Fibroblast of pulmonary artery (primary cell): Measurements from ENCODE around the gene TBC1D25.

Experiments
- DNase-seq: peaks from one replicate; pipeline ENCODE4 v3.0.0-alpha.2; 2010; ENCODE audit warnings: low read depth
- H3K4me3 ChIP-seq: replicated peaks from 2 replicates; pipeline ENCODE4 v1.5.1; 2011; ENCODE audit warnings: low read depth, mild to moderate bottlenecking, control low read depth, low read length, moderate library complexity
- TF ChIP-seq, protein P1 (sequence below): IDR thresholded peaks from 2 replicates; pipeline ENCODE4 v1.5.1; 2011; ENCODE audit warnings: mild to moderate bottlenecking, control low read depth, low read length, inconsistent platforms; ENCODE audit errors: missing control alignments

Gene TBC1D25

DNA sequence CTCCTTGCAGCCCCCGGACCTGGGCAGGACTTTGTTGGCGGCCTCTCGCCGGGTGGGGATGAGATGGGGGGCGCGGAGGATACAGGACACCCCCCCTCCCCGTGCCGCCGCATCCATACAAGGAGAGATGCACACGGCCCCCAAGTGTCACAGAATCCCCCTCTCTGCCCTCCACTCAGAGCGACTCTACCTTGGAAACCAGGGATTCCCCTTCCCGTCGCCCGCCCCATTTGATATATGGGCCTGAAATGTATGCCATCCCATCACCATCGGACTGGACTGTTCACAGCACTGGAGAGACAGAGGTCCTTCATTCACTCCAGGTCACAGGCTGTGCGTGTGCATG is 30.3 kb upstream of the TBC1D25 start:
- DNase-seq: no peak
- TF ChIP-seq, protein P1, sequence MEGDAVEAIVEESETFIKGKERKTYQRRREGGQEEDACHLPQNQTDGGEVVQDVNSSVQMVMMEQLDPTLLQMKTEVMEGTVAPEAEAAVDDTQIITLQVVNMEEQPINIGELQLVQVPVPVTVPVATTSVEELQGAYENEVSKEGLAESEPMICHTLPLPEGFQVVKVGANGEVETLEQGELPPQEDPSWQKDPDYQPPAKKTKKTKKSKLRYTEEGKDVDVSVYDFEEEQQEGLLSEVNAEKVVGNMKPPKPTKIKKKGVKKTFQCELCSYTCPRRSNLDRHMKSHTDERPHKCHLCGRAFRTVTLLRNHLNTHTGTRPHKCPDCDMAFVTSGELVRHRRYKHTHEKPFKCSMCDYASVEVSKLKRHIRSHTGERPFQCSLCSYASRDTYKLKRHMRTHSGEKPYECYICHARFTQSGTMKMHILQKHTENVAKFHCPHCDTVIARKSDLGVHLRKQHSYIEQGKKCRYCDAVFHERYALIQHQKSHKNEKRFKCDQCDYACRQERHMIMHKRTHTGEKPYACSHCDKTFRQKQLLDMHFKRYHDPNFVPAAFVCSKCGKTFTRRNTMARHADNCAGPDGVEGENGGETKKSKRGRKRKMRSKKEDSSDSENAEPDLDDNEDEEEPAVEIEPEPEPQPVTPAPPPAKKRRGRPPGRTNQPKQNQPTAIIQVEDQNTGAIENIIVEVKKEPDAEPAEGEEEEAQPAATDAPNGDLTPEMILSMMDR: no peak
- H3K4me3 ChIP-seq: peak overlapping the region; percentile 73

DNA sequence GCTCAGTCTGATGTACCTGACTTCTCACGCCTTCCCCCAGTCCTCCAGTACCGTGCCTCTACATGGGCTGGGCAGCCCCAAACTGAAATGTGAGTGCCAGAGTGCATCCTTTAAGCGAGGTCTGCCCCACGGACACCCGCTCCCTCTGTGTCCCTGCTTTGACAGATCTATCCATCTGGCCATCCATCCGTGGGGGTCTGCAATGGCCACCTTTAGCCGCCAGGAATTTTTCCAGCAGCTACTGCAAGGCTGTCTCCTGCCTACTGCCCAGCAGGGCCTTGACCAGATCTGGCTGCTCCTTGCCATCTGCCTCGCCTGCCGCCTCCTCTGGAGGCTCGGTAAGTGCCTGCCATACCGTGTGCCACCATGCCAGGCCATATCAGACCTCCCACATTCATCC is 29.9 kb upstream of the TBC1D25 start:
- H3K4me3 ChIP-seq: peak overlapping the region; percentile 73
- TF ChIP-seq, protein P1: no peak
- no peak for DNase-seq

DNA sequence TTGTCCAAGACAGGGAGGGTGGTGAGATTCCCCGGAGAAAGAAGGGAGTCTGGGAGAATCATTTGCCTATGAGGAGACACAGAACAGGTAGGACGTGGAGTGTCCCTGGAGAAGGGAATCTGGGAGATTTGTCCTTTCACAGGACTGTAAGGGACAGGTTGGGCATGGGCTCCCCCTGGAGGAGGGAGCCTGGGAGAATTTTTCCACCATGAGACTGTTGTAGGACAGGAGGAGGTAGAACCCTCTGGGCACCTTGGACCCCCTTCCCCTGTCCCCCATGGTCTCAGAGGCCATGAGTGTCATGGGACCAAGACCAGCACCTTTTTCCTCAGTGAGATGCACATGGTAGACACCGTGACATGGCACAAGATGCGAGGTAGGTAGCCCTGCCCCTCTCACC is 28.0 kb upstream of the TBC1D25 start:
- TF ChIP-seq, protein P1: peak; percentile 50
- no peak overlapping the region for H3K4me3 ChIP-seq
- peak; percentile 26 for DNase-seq

DNA sequence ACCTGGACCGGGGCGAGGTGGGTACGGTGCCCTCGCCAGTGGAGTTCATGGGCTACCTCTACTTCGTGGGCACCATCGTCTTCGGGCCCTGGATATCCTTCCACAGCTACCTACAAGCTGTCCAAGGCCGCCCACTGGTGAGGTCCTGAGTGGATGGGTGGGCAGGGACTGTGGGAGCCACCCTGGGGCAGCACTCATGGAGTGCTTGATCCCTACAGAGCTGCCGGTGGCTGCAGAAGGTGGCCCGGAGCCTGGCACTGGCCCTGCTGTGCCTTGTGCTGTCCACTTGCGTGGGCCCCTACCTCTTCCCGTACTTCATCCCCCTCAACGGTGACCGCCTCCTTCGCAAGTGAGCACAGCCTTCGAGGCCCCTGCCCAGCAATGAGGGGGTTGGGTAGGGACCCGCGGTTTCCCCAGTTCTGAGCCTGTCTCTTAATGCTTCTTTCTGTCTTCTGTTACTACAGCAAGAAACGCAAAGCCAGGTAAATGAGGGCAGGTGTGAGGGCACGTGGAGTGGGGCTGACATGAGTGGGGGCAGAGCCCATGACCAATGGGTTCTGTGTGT is 27.1 kb upstream of the TBC1D25 start:
- TF ChIP-seq, protein P1: no peak
- no peak overlapping the region for H3K4me3 ChIP-seq
- DNase-seq: no peak

DNA sequence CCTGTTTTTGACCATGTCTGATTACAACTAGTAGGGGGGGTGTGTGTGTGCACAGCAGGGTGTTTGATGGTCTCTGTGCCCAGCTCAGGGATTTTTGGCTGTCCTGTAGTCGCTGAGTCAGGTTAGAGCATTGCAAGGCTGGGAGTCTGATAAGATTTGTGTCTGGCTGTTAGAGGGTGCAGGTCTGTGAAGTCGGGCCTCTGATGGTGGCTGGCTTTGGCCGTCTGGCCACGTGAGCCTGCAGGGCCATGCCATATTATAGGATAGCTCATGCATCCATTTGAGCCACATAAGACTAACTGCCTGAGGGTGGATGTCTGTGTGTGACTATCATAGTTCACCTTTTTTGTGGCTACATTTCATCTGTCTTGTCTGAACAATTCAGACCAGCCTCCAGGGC is 25.8 kb upstream of the TBC1D25 start:
- TF ChIP-seq, protein P1: no peak
- no peak overlapping the region for H3K4me3 ChIP-seq
- no peak for DNase-seq

DNA sequence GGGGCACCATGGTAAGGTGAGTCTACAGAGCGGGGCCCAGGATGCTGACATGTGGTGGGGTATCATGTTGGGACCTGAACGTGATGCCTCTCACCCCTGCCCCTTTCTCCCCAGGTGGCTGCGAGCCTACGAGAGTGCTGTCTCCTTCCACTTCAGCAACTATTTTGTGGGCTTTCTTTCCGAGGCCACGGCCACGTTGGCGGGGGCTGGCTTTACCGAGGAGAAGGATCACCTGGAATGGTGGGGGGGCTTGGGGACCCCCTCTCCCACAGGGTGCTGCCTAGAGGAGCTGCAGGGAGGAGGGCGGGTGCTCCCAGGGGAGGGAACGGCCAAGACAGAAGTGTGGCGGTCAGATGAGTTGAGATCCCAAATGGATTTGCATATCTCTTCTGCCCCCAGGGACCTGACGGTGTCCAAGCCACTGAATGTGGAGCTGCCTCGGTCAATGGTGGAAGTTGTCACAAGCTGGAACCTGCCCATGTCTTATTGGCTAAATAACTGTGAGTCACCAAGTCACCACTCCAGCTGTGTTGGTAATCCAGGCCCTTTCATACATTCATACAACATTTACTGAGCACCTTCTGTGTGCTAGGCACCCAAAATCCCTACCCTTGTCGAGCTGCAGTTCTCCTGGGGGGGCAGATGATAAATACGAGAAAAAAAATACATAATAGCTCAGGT is 25.2 kb upstream of the TBC1D25 start:
- no peak overlapping the region for H3K4me3 ChIP-seq
- DNase-seq: no peak
- TF ChIP-seq, protein P1: no peak
